Chondrocyte (in vitro differentiated cells): ENCODE results near the gene URM1. TPM values are rescaled to one million over a fixed set of nuclear protein-coding genes. Genes with fewer than 3 reads are reported as not detected.

Experiments
- DNase-seq: peaks from one replicate; pipeline ENCODE4 v3.0.0; 2021; ENCODE audit warnings: mixed read lengths, low spot score
- H3K27ac Mint-ChIP-seq: one replicate; pipeline ENCODE4 v1.8.0; 2021; ENCODE audit warnings: mild to moderate bottlenecking, moderate library complexity, mixed read lengths; ENCODE audit not compliant: unreplicated experiment
- H3K27me3 Mint-ChIP-seq: 2 replicates; pipeline ENCODE4 v1.8.0; 2021; ENCODE audit warnings: low read depth, mixed read lengths
- H3K36me3 Mint-ChIP-seq: 2 replicates; pipeline ENCODE4 v1.8.0; 2021; ENCODE audit warnings: low read depth, mixed read lengths
- H3K4me1 Mint-ChIP-seq: 2 replicates; pipeline ENCODE4 v1.8.0; 2021; ENCODE audit warnings: low read depth, mild to moderate bottlenecking, mixed read lengths
- H3K4me3 Mint-ChIP-seq: one replicate; pipeline ENCODE4 v1.8.0; 2021; ENCODE audit warnings: mild to moderate bottlenecking, moderate library complexity, mixed read lengths; ENCODE audit not compliant: unreplicated experiment
- H3K9me3 Mint-ChIP-seq: 2 replicates; pipeline ENCODE4 v1.8.0; 2021; ENCODE audit warnings: low read depth, mixed read lengths
- CTCF ChIP-seq: fragments of 200-600 bp; sonication (generic); IDR thresholded peaks from 2 replicates; pipeline ENCODE4 v1.5.0; 2021; ENCODE audit warnings: antibody characterized with exemption, mild to moderate bottlenecking, moderate library complexity
- total RNA-seq: library from RNA; stranded (reverse); gene quantifications from 3 replicates; pipeline ENCODE4 v1.2.1, GENCODE V29; 2021

Gene URM1
- total RNA-seq, 1 donor from 2014 or later = 50.5 TPM

GRCh38 chr9:128375865-128376264, 4.7 kb downstream of the URM1 start:
- Mint-ChIP-seq H3K27ac (no peak overlapping the region), H3K4me3 (no peak overlapping the region), H3K36me3 (peaks cover 9% of the 10 kb centered on the region), H3K9me3 (no peaks in the 10 kb centered on the region), H3K4me1 (peaks cover 27% of the 10 kb centered on the region), H3K27me3 (no peaks in the 10 kb centered on the region)
- TF ChIP-seq CTCF = no peak
- DNase-seq = no peak

GRCh38 chr9:128382261-128382660, 11.1 kb downstream of the URM1 start:
- Mint-ChIP-seq H3K4me3 (no peak overlapping the region), H3K9me3 (no peaks in the 10 kb centered on the region), H3K27ac (no peak overlapping the region), H3K36me3 (peaks cover 13% of the 10 kb centered on the region), H3K4me1 (peaks cover 7% of the 10 kb centered on the region), H3K27me3 (no peaks in the 10 kb centered on the region)
- DNase-seq = no peak
- TF ChIP-seq CTCF = no peak

GRCh38 chr9:128383007-128383753, 12.0 kb downstream of the URM1 start:
- no peak for DNase-seq
- Mint-ChIP-seq H3K4me3 (no peak overlapping the region), H3K36me3 (peaks cover 20% of the 10 kb centered on the region), H3K4me1 (peaks cover 7% of the 10 kb centered on the region), H3K27ac (no peak overlapping the region), H3K9me3 (no peaks in the 10 kb centered on the region), H3K27me3 (no peaks in the 10 kb centered on the region)
- no peak for TF ChIP-seq CTCF

- Mint-ChIP-seq H3K4me3 (no peak overlapping the region), H3K36me3 (peaks cover 19% of the 10 kb centered on the region), H3K27me3 (no peaks in the 10 kb centered on the region), H3K4me1 (peaks cover 7% of the 10 kb centered on the region), H3K9me3 (no peaks in the 10 kb centered on the region), H3K27ac (no peak overlapping the region)
- TF ChIP-seq CTCF = no peak
- no peak for DNase-seq
Observed at GRCh38 chr9:128383791-128384190, 12.6 kb downstream of the URM1 start.

GRCh38 chr9:128384801-128385495, 13.8 kb downstream of the URM1 start:
- no peak for TF ChIP-seq CTCF
- no peaks in the 10 kb centered on the region for H3K9me3 Mint-ChIP-seq

More at GRCh38 chr9:128384801-128385495, 13.8 kb downstream of the URM1 start:
- Mint-ChIP-seq H3K36me3 (peaks cover 24% of the 10 kb centered on the region), H3K27ac (no peak overlapping the region), H3K27me3 (no peaks in the 10 kb centered on the region), H3K4me3 (no peak overlapping the region), H3K4me1 (peaks cover 7% of the 10 kb centered on the region)
- no peak for DNase-seq
